ENCODE data around the gene XYLT1.

XYLT1 gene

DNA sequence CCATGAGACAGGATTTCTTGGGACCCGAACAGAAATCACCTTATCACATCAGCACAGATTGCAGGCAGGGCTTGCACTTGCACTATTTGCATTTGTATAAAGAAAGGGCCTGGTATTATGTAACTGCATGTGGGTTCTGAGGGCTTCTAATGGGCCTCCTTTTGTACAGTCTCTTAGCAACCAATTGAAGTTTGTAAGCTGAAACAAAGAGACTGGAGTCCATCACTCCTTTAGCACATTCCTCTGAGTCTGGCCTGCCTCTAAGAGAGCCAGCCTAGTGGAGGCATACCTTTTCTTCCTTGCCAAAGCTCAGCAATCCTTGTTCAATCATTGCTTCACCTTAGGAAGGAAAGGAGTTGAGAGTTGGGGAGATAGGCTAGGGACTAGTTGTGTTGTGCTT is 387.1 kb downstream of the XYLT1 start:
- Mint-ChIP-seq H3K4me1 (no peaks in the 10 kb centered on the region), H3K4me3 (no peak overlapping the region), H3K27ac (no peak overlapping the region), H3K36me3 (ENCODE audit: low read depth) (no peaks in the 10 kb centered on the region), H3K9me3 (no peaks in the 10 kb centered on the region), H3K27me3 (ENCODE audit: low read depth) (peaks cover 21% of the 10 kb centered on the region)
- no peak for TF ChIP-seq CTCF (IDR thresholded peaks at IDR 0.05; ENCODE audit: unreplicated experiment in 3 of 3)

DNA sequence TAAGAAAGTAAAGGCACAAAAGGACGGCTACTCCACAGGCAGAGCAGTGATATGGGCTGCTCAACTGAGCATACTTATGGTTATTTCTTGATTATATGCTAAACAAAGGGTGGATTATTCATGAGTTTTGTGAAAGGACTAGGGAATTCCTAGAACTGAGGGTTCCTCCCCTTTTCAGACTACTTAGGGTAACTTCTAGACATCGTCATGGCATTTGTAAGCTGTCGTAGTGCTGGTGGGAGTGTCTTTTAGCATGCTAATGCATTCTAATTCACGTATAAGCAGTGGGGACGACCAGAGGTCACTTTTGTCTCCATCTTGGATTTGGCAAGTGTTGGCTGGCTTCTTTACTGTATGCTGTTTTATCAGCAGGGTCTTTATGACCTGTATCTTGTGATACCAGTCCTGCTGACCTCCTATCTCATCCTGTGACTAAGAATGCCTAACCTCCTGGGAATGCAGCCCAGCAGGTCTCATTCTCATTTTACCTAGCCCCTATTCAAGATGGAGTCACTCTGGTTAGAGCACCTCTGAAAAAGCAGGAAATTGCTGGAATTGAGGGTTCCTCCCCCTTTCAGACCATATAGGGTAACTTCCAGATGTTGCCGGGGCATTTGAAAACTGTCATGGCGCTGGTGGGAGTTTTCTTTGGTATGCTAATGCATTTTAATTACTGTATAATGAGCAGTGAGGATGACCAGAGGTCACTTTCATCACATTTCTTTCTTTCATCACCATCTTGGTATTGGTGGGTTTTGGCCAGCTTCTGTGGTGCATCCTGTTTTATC is 388.5 kb downstream of the XYLT1 start:
- H3K9me3 Mint-ChIP-seq, result no peaks in the 10 kb centered on the region
- peaks cover 21% of the 10 kb centered on the region for H3K27me3 Mint-ChIP-seq (ENCODE audit: low read depth)
- H3K36me3 Mint-ChIP-seq (ENCODE audit: low read depth), result no peaks in the 10 kb centered on the region
- no peak for TF ChIP-seq CTCF (IDR thresholded peaks at IDR 0.05; ENCODE audit: unreplicated experiment in 3 of 3)
- H3K4me3 Mint-ChIP-seq, result no peak overlapping the region
- no peaks in the 10 kb centered on the region for H3K4me1 Mint-ChIP-seq
- no peak overlapping the region for H3K27ac Mint-ChIP-seq

GRCh38 chr16:17080105-17080504 is 390.7 kb downstream of the XYLT1 start:
- no peak for TF ChIP-seq CTCF (IDR thresholded peaks at IDR 0.05; ENCODE audit: unreplicated experiment in 3 of 3)
- H3K9me3 Mint-ChIP-seq, result no peaks in the 10 kb centered on the region
- H3K27me3 Mint-ChIP-seq (ENCODE audit: low read depth), result peaks cover 22% of the 10 kb centered on the region
- H3K4me1 Mint-ChIP-seq, result no peaks in the 10 kb centered on the region
- H3K4me3 Mint-ChIP-seq, result no peak overlapping the region
- H3K36me3 Mint-ChIP-seq (ENCODE audit: low read depth), result no peaks in the 10 kb centered on the region
- H3K27ac Mint-ChIP-seq, result no peak overlapping the region

- H3K27ac Mint-ChIP-seq, result no peak overlapping the region
- H3K27me3 Mint-ChIP-seq (ENCODE audit: low read depth), result peaks cover 23% of the 10 kb centered on the region
- H3K9me3 Mint-ChIP-seq, result no peaks in the 10 kb centered on the region
- no peaks in the 10 kb centered on the region for H3K4me1 Mint-ChIP-seq
- no peak for TF ChIP-seq CTCF (IDR thresholded peaks at IDR 0.05; ENCODE audit: unreplicated experiment in 3 of 3)
- H3K4me3 Mint-ChIP-seq, result no peak overlapping the region
- no peaks in the 10 kb centered on the region for H3K36me3 Mint-ChIP-seq (ENCODE audit: low read depth)
Observed at GRCh38 chr16:17078931-17079631, 391.7 kb downstream of the XYLT1 start.

- Mint-ChIP-seq H3K36me3 (ENCODE audit: low read depth) (no peaks in the 10 kb centered on the region), H3K4me3 (no peak overlapping the region), H3K9me3 (no peaks in the 10 kb centered on the region), H3K27ac (no peak overlapping the region), H3K4me1 (no peaks in the 10 kb centered on the region), H3K27me3 (ENCODE audit: low read depth) (peaks cover 28% of the 10 kb centered on the region)
- TF ChIP-seq CTCF (IDR thresholded peaks at IDR 0.05; ENCODE audit: unreplicated experiment in 3 of 3), result no peak
Observed at GRCh38 chr16:17076818-17077498, 393.8 kb downstream of the XYLT1 start.

Data from nephron (organoid).